PC-3 (cell line): ENCODE results near the gene TIMP3. TPM values are rescaled to one million over a fixed set of nuclear protein-coding genes. Genes with fewer than 3 reads are reported as not detected.

ENCODE experiments used
- ATAC-seq: fragments of 200-7000 bp; cut with Tn5 transposase; 2 replicates; pipeline ENCODE4 v1.9.1; 2020; ENCODE audit warnings: mild to moderate bottlenecking, moderate library complexity
- BruUV-seq: library from RNA; stranded (reverse); fragments of 400-500 nt; replicated peaks from 2 replicates; lab custom pipeline; 2021; lab: Mats Ljungman, UMichigan
- CTCF ChIA-PET: fragments of 300-600 bp; sonication (Branson Sonifier 250); formaldehyde crosslinking; loops from one replicate; lab custom pipeline; 2022; ENCODE audit warnings: antibody characterized with exemption; lab: Charles Lee
- POLR2A ChIA-PET: fragments of 300-600 bp; sonication (Branson Sonifier 250); formaldehyde crosslinking; loops from one replicate; lab custom pipeline; 2022; ENCODE audit warnings: antibody characterized with exemption; ENCODE audit not compliant: unreplicated experiment; lab: Charles Lee
- DNase-seq: peaks from one replicate; pipeline ENCODE4 v3.0.0-alpha.2; 2015
- H2AFZ ChIP-seq: fragments of 300-600 bp; sonication (generic); 2 replicates; pipeline ENCODE4 v1.6.0; 2016; ENCODE audit warnings: antibody characterized with exemption, low read length
- H3F3A ChIP-seq: fragments of 300-600 bp; sonication (generic); one replicate; pipeline ENCODE4 v1.6.0; 2017; ENCODE audit warnings: antibody characterized with exemption, low read length, control low read depth, mild to moderate bottlenecking; ENCODE audit not compliant: unreplicated experiment
- H3K27ac ChIP-seq: fragments of 300-600 bp; sonication (generic); 2 replicates; pipeline ENCODE4 v1.5.1; 2016; ENCODE audit warnings: mild to moderate bottlenecking, low read length
- H3K27me3 ChIP-seq: fragments of 300-600 bp; sonication (generic); 2 replicates; pipeline ENCODE4 v1.6.1; 2016; ENCODE audit warnings: low read length, mixed read lengths
- H3K36me3 ChIP-seq: fragments of 300-600 bp; sonication (generic); 2 replicates; pipeline ENCODE4 v1.6.1; 2016; ENCODE audit warnings: low read depth, mixed run types, low read length, mixed read lengths
- H3K4me1 ChIP-seq: fragments of 300-600 bp; sonication (generic); 2 replicates; pipeline ENCODE4 v1.5.1; 2016; ENCODE audit warnings: low read length; ENCODE audit not compliant: insufficient read depth
- H3K4me2 ChIP-seq: fragments of 300-600 bp; sonication (generic); 2 replicates; pipeline ENCODE4 v1.6.0; 2016; ENCODE audit warnings: low read length
- H3K4me3 ChIP-seq: fragments of 300-600 bp; sonication (generic); 2 replicates; pipeline ENCODE4 v1.5.1; 2016; ENCODE audit warnings: mild to moderate bottlenecking, low read length, mixed read lengths
- H3K79me2 ChIP-seq: fragments of 300-600 bp; sonication (generic); 2 replicates; pipeline ENCODE4 v1.6.1; 2017; ENCODE audit warnings: low read length, mixed read lengths
- H3K9ac ChIP-seq: fragments of 300-600 bp; sonication (generic); 2 replicates; pipeline ENCODE4 v1.6.0; 2016; ENCODE audit warnings: mild to moderate bottlenecking, low read length
- H3K9me2 ChIP-seq: fragments of 300-600 bp; sonication (generic); replicated peaks from 2 replicates; pipeline ENCODE4 v1.6.1; 2016; ENCODE audit warnings: mixed run types, low read length, mixed read lengths
- H3K9me3 ChIP-seq: fragments of 300-600 bp; sonication (generic); 2 replicates; pipeline ENCODE4 v1.6.1; 2016; ENCODE audit warnings: low read length, mixed read lengths
- H4K20me1 ChIP-seq: fragments of 300-600 bp; sonication (generic); 2 replicates; pipeline ENCODE4 v1.6.1; 2016; ENCODE audit warnings: low read length, mixed read lengths
- EZH2 ChIP-seq: fragments of 300-600 bp; sonication (generic); IDR thresholded peaks from one replicate; pipeline ENCODE4 v1.6.1; 2017; ENCODE audit warnings: antibody characterized with exemption, mild to moderate bottlenecking, low read length; ENCODE audit not compliant: unreplicated experiment
- EZH2phosphoT487 ChIP-seq: fragments of 300-600 bp; sonication (generic); IDR thresholded peaks from 2 replicates; pipeline ENCODE4 v1.6.1; 2018; ENCODE audit warnings: mild to moderate bottlenecking, antibody characterized with exemption, low read length, borderline replicate concordance
- intact Hi-C: fragments of 100-400 bp; cut with micrococcal nuclease; formaldehyde crosslinking; loops from 2 replicates; pipeline ENCODE4 v1.9.0; 2023
- total RNA-seq: library from RNA; depleted of rRNA; stranded (reverse); fragments of >200 nt; gene quantifications from 2 replicates; pipeline ENCODE4 v1.2.3, GENCODE V29; 2014
- TF ChIP-seq, protein P1 (sequence below): fragments of 300-600 bp; sonication (generic); conservative IDR thresholded peaks from 2 replicates; pipeline ENCODE4 v1.5.1; 2017; ENCODE audit warnings: antibody characterized with exemption, low read depth, mild to moderate bottlenecking, low read length

Gene TIMP3
- total RNA-seq, 1 experiment from 2014 or later = not detected

DNA sequence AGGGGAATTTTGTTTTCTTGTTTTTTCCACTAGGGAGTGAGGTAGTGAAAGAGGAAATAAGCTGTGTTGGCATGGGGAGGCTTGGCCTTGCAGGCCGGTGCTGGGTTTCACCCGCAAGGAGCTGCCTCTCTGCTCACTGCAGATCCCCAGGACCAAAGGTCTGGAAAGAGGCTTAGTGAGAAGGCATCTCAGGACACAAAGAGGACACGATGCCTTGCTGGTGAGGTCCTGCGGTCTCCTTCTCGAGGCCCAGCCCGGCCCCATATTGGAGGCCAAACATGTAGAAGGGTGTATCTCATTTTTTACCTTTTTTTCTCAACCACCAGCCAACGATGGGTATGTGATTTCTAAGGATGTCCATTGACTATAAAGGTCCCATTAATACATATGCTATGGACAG, 17.6 kb downstream of the TIMP3 start:
- no peak overlapping the region for H3K9ac ChIP-seq
- H3K36me3 ChIP-seq = no peaks in the 10 kb centered on the region
- H2AFZ ChIP-seq = no peak overlapping the region
- no peaks in the 10 kb centered on the region for H3K4me1 ChIP-seq
- CTCF ChIA-PET = no interaction called here
- H3K79me2 ChIP-seq = no peaks in the 10 kb centered on the region
- no peak for DNase-seq
- POLR2A ChIA-PET = no interaction called here
- TF ChIP-seq EZH2 (no peak), EZH2phosphoT487 (no peak)
- TF ChIP-seq, protein P1, sequence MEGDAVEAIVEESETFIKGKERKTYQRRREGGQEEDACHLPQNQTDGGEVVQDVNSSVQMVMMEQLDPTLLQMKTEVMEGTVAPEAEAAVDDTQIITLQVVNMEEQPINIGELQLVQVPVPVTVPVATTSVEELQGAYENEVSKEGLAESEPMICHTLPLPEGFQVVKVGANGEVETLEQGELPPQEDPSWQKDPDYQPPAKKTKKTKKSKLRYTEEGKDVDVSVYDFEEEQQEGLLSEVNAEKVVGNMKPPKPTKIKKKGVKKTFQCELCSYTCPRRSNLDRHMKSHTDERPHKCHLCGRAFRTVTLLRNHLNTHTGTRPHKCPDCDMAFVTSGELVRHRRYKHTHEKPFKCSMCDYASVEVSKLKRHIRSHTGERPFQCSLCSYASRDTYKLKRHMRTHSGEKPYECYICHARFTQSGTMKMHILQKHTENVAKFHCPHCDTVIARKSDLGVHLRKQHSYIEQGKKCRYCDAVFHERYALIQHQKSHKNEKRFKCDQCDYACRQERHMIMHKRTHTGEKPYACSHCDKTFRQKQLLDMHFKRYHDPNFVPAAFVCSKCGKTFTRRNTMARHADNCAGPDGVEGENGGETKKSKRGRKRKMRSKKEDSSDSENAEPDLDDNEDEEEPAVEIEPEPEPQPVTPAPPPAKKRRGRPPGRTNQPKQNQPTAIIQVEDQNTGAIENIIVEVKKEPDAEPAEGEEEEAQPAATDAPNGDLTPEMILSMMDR = no peak
- intact Hi-C loops = no loop called here
- no peak overlapping the region for H3K4me2 ChIP-seq
- no peaks in the 10 kb centered on the region for H3F3A ChIP-seq
- no peaks in the 10 kb centered on the region for H3K9me2 ChIP-seq
- no peak for ATAC-seq
- no TSS peak for BruUV-seq
- no peaks in the 10 kb centered on the region for H3K9me3 ChIP-seq
- H4K20me1 ChIP-seq = no peaks in the 10 kb centered on the region
- no peak overlapping the region for H3K4me3 ChIP-seq
- H3K27ac ChIP-seq = no peak overlapping the region
- H3K27me3 ChIP-seq = no peaks in the 10 kb centered on the region

DNA sequence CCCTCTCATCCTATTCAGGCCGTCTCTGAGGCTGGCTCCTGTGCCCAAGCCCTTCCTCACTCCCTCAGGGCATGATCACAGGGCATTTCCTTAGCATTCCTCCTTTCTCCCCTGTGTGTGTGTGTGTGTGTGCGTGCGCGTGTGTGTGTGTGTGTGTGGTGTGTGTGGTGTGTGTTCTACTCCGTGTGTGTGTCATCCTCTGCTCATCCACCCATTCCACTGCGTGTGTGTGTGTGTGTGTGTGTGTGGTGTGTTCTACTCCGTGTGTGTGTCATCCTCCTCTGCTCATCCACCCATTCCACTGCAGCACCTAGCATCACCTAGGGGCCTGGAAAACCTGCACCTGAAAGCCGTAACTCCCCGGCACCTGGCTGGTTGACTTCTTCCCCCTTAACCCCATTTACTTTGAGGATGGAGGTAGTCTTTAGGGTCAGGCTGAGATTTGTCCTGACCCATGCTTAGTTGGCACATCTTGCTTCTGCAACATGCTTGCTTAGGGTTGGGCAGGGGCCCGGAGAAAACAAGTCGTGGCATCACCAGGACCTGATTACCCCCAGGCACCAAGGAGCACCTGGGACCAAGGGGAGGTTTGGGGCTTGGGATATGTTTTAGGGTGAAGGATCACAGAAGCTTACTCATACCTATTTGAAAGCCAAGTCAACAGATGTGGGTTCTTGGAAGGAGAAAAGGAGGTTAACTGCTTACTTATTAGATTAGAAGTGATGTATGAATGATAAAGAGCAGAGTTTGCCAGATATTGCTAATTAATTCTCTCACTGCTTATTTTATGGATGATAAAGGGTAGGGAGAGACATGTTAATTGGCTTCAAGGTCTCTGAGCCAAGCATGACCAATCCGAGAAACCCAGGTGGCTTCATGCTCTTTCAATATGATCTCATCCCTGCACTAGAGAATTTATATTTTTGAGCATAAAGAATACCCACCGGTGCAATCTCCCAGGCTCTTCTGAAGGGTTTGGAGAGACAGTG, 18.9 kb downstream of the TIMP3 start:
- TF ChIP-seq EZH2phosphoT487 (no peak), EZH2 (no peak)
- TF ChIP-seq, protein P1 = no peak
- H3K4me2 ChIP-seq = no peak overlapping the region
- no peaks in the 10 kb centered on the region for H3K9me2 ChIP-seq
- no peaks in the 10 kb centered on the region for H3K9me3 ChIP-seq
- H2AFZ ChIP-seq = no peak overlapping the region
- no peaks in the 10 kb centered on the region for H3K27me3 ChIP-seq
- no peak overlapping the region for H3K9ac ChIP-seq
- ChIA-PET POLR2A (no interaction called here), CTCF (no interaction called here)
- no peaks in the 10 kb centered on the region for H3K79me2 ChIP-seq
- H4K20me1 ChIP-seq = no peaks in the 10 kb centered on the region
- H3K4me1 ChIP-seq = no peaks in the 10 kb centered on the region
- no TSS peak for BruUV-seq
- DNase-seq = no peak
- H3F3A ChIP-seq = no peaks in the 10 kb centered on the region
- no peak for ATAC-seq
- no peaks in the 10 kb centered on the region for H3K36me3 ChIP-seq
- intact Hi-C loops = loop anchor here (10.0 kb wide), 1 partner anchor 296 kb away; no protein-coding TSS in a partner anchor
- H3K27ac ChIP-seq = no peak overlapping the region
- no peak overlapping the region for H3K4me3 ChIP-seq
